Measurements from ENCODE around the gene RDH5. TPM values are rescaled to one million over a fixed set of nuclear protein-coding genes. Genes with fewer than 3 reads are reported as not detected.

The RDH5 gene
- total RNA-seq, 1 donor from 2014 or later: 16.5 TPM

DNA sequence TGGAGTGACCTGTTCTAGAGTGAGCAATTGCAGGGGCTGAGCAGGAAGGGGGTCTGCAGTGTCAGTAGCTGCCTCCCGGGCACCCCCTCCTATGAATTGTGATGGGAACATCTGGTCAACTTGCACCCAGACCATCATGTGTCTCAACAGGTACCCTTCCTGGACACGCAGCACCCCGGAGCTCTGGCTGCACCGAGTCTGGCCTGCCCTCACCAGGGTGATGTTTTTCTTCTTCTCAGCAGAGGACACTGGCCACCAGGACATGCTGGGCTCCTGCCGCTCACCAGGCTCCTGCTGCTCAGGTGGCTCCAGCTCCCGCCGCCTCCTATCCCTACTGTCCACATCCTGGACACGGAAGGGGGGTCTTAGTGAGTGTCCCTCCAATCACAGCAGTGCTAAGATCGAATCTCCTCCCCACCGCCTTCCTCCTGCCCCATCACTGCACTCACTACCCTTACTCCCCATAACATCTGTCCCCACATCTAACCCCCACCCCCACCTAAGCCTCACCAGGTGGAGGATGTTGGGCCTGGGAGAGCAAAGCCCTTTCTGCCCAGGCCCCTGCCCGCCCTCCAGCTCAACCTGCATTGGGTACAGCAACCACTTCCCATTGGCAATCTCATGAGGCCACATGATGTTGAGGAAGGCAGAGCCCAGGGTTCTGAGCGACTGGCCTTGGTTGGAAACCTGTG, 27.4 kb upstream of the RDH5 start:
- Mint-ChIP-seq H3K9me3 (no peaks in the 10 kb centered on the region), H3K36me3 (ENCODE audit: low read depth) (no peaks in the 10 kb centered on the region), H3K27ac (no peak overlapping the region), H3K4me1 (peaks cover 1% of the 10 kb centered on the region), H3K27me3 (peaks cover 8% of the 10 kb centered on the region), H3K4me3 (no peak overlapping the region)
- ATAC-seq (ENCODE audit: low read depth) (no peak), DNase-seq (no peak)
- ChIA-PET CTCF (no interaction called here), POLR2A (no interaction called here)
- TF ChIP-seq, protein P1, sequence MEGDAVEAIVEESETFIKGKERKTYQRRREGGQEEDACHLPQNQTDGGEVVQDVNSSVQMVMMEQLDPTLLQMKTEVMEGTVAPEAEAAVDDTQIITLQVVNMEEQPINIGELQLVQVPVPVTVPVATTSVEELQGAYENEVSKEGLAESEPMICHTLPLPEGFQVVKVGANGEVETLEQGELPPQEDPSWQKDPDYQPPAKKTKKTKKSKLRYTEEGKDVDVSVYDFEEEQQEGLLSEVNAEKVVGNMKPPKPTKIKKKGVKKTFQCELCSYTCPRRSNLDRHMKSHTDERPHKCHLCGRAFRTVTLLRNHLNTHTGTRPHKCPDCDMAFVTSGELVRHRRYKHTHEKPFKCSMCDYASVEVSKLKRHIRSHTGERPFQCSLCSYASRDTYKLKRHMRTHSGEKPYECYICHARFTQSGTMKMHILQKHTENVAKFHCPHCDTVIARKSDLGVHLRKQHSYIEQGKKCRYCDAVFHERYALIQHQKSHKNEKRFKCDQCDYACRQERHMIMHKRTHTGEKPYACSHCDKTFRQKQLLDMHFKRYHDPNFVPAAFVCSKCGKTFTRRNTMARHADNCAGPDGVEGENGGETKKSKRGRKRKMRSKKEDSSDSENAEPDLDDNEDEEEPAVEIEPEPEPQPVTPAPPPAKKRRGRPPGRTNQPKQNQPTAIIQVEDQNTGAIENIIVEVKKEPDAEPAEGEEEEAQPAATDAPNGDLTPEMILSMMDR (IDR thresholded peaks at IDR 0.05): no peak
- intact Hi-C loops (cut with micrococcal nuclease): no loop called here

GRCh38 chr12:55693323-55694187, 26.6 kb upstream of the RDH5 start:
- POLR2A ChIA-PET: no interaction called here
- Mint-ChIP-seq H3K27me3 (peaks cover 8% of the 10 kb centered on the region), H3K27ac (no peak overlapping the region), H3K36me3 (ENCODE audit: low read depth) (no peaks in the 10 kb centered on the region), H3K4me3 (no peak overlapping the region), H3K9me3 (no peaks in the 10 kb centered on the region), H3K4me1 (no peaks in the 10 kb centered on the region)
- CTCF ChIA-PET: no interaction called here
- intact Hi-C loops (cut with micrococcal nuclease): no loop called here
- ATAC-seq (ENCODE audit: low read depth) (no peak), DNase-seq (no peak)
- TF ChIP-seq, protein P1 (IDR thresholded peaks at IDR 0.05): no peak

DNA sequence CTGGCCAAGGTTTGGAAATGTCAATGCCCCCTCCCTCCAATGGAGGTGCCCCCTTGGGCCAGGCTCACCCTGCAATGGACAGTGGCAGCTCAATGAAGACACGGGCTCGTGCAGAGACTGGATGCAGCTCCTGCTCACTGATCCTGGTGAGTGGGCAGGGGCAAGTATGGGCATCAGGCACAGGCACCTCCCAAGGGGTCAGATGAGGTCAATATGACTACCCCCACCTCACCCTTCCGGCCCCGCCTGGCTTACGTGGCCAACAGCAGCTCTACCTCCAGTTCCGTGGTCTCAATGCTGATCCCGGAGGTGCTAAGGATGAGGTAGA, 26.0 kb upstream of the RDH5 start:
- no peaks in the 10 kb centered on the region for H3K9me3 Mint-ChIP-seq
- H3K27ac Mint-ChIP-seq: no peak overlapping the region
- no peak overlapping the region for H3K4me3 Mint-ChIP-seq
- DNase-seq (no peak), ATAC-seq (ENCODE audit: low read depth) (no peak)
- intact Hi-C loops (cut with micrococcal nuclease): no loop called here
- TF ChIP-seq, protein P1 (IDR thresholded peaks at IDR 0.05): no peak
- H3K4me1 Mint-ChIP-seq: no peaks in the 10 kb centered on the region
- no peaks in the 10 kb centered on the region for H3K36me3 Mint-ChIP-seq (ENCODE audit: low read depth)
- peaks cover 8% of the 10 kb centered on the region for H3K27me3 Mint-ChIP-seq
- POLR2A ChIA-PET: no interaction called here
- CTCF ChIA-PET: no interaction called here

- Mint-ChIP-seq H3K9me3 (no peaks in the 10 kb centered on the region), H3K27ac (no peak overlapping the region), H3K4me1 (no peaks in the 10 kb centered on the region), H3K27me3 (peaks cover 8% of the 10 kb centered on the region), H3K36me3 (ENCODE audit: low read depth) (no peaks in the 10 kb centered on the region), H3K4me3 (no peak overlapping the region)
- intact Hi-C loops (cut with micrococcal nuclease): no loop called here
- TF ChIP-seq, protein P1 (IDR thresholded peaks at IDR 0.05): no peak
- no peak for ATAC-seq (ENCODE audit: low read depth)
- no peak for DNase-seq
- POLR2A ChIA-PET: no interaction called here
- CTCF ChIA-PET: no interaction called here
Observed at GRCh38 chr12:55694651-55695050, 25.5 kb upstream of the RDH5 start.

GRCh38 chr12:55695349-55695748, 24.8 kb upstream of the RDH5 start:
- no peak overlapping the region for H3K4me3 Mint-ChIP-seq
- peaks cover 11% of the 10 kb centered on the region for H3K27me3 Mint-ChIP-seq
- no peak for ATAC-seq (ENCODE audit: low read depth)
- H3K4me1 Mint-ChIP-seq: no peaks in the 10 kb centered on the region
- ChIA-PET CTCF (interaction anchor here (1.5 kb wide), 1 partner anchor 11 kb away, joined by 5 read pairs; no protein-coding TSS in a partner anchor), POLR2A (no interaction called here)
- H3K9me3 Mint-ChIP-seq: no peaks in the 10 kb centered on the region
- TF ChIP-seq, protein P1 (IDR thresholded peaks at IDR 0.05): no peak
- intact Hi-C loops (cut with micrococcal nuclease): no loop called here
- no peak overlapping the region for H3K27ac Mint-ChIP-seq
- DNase-seq: no peak
- no peaks in the 10 kb centered on the region for H3K36me3 Mint-ChIP-seq (ENCODE audit: low read depth)
